ENCODE measurements around the gene ELMO1. TPM values are rescaled to one million over a fixed set of nuclear protein-coding genes. Genes with fewer than 3 reads are reported as not detected.
"Not testable (repeated sequence)": the region's sequence is repeated elsewhere in the genome, so short reads cannot be mapped to it uniquely, and the experiment has no call there.

The ELMO1 gene
- total RNA-seq, 2 experiments from 2014 or later, result 72.8 to 75.3 TPM

DNA sequence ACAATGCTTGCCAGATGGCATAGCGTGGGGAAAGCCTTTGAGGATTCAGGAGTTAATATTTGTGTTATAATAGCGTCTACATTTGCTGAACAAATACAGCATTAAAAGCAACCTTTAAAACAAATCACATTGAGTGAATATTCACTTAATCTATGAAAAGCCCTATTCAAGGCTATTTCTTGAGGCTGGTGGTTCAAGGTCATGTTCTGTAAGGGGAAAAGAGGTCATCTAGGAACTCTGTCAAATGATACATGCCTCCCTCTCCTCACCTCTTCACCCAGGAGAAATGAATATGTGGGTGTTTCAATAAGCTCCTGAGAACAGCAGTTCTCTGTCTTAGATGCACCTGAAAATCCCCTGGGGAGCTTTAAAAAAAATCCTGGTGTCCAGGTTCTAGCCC is 303.0 kb downstream of the ELMO1 start:
- no peak overlapping the region for H3K4me3 Mint-ChIP-seq
- H3K4me1 Mint-ChIP-seq (ENCODE audit: low read depth), result no peaks in the 10 kb centered on the region
- no peak for DNase-seq
- TF ChIP-seq, protein P1, sequence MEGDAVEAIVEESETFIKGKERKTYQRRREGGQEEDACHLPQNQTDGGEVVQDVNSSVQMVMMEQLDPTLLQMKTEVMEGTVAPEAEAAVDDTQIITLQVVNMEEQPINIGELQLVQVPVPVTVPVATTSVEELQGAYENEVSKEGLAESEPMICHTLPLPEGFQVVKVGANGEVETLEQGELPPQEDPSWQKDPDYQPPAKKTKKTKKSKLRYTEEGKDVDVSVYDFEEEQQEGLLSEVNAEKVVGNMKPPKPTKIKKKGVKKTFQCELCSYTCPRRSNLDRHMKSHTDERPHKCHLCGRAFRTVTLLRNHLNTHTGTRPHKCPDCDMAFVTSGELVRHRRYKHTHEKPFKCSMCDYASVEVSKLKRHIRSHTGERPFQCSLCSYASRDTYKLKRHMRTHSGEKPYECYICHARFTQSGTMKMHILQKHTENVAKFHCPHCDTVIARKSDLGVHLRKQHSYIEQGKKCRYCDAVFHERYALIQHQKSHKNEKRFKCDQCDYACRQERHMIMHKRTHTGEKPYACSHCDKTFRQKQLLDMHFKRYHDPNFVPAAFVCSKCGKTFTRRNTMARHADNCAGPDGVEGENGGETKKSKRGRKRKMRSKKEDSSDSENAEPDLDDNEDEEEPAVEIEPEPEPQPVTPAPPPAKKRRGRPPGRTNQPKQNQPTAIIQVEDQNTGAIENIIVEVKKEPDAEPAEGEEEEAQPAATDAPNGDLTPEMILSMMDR (IDR thresholded peaks at IDR 0.05), result no peak
- H3K27ac Mint-ChIP-seq, result no peak overlapping the region
- POLR2A ChIA-PET, result no interaction called here
- peaks cover 7% of the 10 kb centered on the region for H3K9me3 Mint-ChIP-seq
- CTCF ChIA-PET, result no interaction called here
- peaks cover 35% of the 10 kb centered on the region for H3K36me3 Mint-ChIP-seq (ENCODE audit: low read depth)
- H3K27me3 Mint-ChIP-seq, result no peaks in the 10 kb centered on the region
- ATAC-seq, result no peak
- intact Hi-C loops (cut with micrococcal nuclease), result no loop called here

DNA sequence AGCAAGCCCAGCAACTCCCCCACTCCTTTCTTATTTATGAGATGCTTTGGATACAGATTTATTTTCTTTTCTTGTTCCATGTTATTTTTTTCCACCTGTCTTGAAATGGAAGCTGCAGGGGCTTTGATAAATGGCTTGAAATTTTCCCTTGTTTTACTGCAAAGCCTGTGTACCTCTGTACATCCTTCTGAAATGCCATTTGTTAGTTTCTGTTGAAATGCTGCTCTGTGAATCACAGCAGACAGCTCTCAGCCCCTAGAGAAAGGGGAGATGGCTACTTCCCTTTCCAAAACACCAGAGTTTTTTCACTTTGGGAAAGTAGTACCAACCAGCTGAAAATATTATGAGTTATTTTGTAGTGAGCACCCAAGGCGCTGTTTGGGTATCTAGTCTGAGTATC is 304.2 kb downstream of the ELMO1 start:
- ChIA-PET CTCF (no interaction called here), POLR2A (no interaction called here)
- ATAC-seq (no peak), DNase-seq (no peak)
- Mint-ChIP-seq H3K9me3 (peaks cover 17% of the 10 kb centered on the region), H3K27me3 (no peaks in the 10 kb centered on the region), H3K4me1 (ENCODE audit: low read depth) (peaks cover 2% of the 10 kb centered on the region), H3K36me3 (ENCODE audit: low read depth) (peaks cover 42% of the 10 kb centered on the region), H3K4me3 (no peak overlapping the region), H3K27ac (no peak overlapping the region)
- intact Hi-C loops (cut with micrococcal nuclease), result no loop called here
- TF ChIP-seq, protein P1 (IDR thresholded peaks at IDR 0.05), result no peak

DNA sequence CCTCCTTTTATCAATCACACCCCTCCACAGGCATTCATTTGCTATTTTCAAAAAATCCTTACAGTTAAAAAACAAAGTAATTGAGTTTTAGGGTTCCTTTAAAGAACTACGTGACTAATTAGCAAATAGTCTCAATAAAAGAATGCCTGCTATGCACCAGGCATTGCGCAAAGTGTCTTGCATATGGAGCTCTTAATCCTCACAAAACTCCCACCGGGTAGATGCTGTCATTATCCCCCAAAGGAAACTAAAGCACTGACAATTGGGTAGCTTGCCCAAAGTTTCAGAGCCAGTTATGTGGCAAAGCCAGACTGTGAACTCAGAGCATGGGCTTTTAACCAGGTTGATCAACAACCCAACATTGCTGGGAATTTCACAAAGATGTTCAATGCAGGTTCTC is 305.7 kb downstream of the ELMO1 start:
- CTCF ChIA-PET, result no interaction called here
- no peak for DNase-seq
- H3K4me1 Mint-ChIP-seq (ENCODE audit: low read depth), result peaks cover 2% of the 10 kb centered on the region
- H3K36me3 Mint-ChIP-seq (ENCODE audit: low read depth), result peaks cover 54% of the 10 kb centered on the region
- no peak overlapping the region for H3K27ac Mint-ChIP-seq
- H3K4me3 Mint-ChIP-seq, result no peak overlapping the region
- H3K27me3 Mint-ChIP-seq, result no peaks in the 10 kb centered on the region
- POLR2A ChIA-PET, result no interaction called here
- intact Hi-C loops (cut with micrococcal nuclease), result no loop called here
- no peak for ATAC-seq
- TF ChIP-seq, protein P1 (IDR thresholded peaks at IDR 0.05), result no peak
- H3K9me3 Mint-ChIP-seq, result peaks cover 21% of the 10 kb centered on the region

DNA sequence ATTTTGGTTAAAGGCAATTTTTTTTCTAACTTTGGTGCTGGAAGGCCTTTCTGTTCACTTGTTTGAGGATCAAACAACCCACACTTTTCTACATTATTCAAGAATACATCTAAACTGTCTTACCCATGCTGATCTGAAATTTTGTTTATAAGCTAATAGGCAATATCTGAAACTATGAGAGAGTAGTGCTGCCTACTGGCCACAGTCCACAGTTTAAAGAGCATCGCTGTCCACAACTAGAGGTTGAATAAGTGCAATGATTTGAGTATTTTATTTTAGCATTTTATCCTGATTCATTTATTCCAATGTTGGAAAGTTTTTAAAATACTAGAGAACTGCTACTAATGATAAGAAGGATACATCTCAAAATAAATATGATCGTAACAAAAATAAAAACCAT is 306.9 kb downstream of the ELMO1 start:
- CTCF ChIA-PET, result no interaction called here
- intact Hi-C loops (cut with micrococcal nuclease), result no loop called here
- peaks cover 53% of the 10 kb centered on the region for H3K36me3 Mint-ChIP-seq (ENCODE audit: low read depth)

DNA sequence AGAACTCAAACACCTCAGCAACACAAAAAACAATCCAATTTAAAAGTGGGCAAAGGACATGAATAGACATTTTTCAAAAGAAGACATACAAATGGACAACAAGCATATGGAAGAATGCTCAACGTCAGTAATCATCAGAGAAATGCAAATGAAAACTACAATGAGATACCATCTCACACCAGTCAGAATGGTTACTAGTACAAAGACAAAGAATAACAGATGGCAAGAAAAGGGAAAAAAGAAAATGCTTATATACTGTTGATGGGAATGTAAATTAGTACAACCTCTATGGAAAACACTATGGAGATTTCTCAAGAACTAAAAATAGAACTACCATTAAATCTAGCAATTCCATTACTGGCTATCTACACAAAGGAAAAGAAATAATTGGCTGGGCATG is 314.8 kb downstream of the ELMO1 start:
- CTCF ChIA-PET, result not testable (repeated sequence)

More for the DNA sequence above, 306.9 kb downstream of the ELMO1 start:
- H3K4me3 Mint-ChIP-seq, result no peak overlapping the region
- H3K27me3 Mint-ChIP-seq, result no peaks in the 10 kb centered on the region
- H3K9me3 Mint-ChIP-seq, result peaks cover 27% of the 10 kb centered on the region
- ATAC-seq (no peak), DNase-seq (no peak)
- H3K4me1 Mint-ChIP-seq (ENCODE audit: low read depth), result peaks cover 2% of the 10 kb centered on the region
- POLR2A ChIA-PET, result no interaction called here
- TF ChIP-seq, protein P1 (IDR thresholded peaks at IDR 0.05), result no peak
- no peak overlapping the region for H3K27ac Mint-ChIP-seq

DNA sequence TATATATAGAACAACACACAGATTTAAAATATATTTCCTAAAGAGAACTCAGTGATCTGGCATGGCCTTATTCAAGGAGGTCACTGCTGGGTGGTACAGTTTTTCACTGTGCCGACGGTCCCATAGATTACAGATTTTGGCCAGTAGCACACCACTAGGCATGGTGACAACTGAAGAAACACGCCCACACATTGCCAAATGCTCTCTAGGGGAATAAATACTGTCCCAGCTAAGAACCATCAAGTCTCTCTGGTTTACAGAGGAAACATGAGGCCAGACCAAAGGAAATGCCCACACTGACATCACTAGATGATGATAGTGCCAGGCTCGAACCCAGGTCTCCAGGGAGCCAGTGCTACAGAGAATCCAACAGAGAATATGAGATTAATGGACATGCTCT is 316.8 kb downstream of the ELMO1 start:
- no peak overlapping the region for H3K27ac Mint-ChIP-seq
- intact Hi-C loops (cut with micrococcal nuclease), result no loop called here
- POLR2A ChIA-PET, result no interaction called here
- TF ChIP-seq, protein P1 (IDR thresholded peaks at IDR 0.05), result no peak
- no peak for ATAC-seq
- DNase-seq, result no peak
- CTCF ChIA-PET, result no interaction called here
- H3K27me3 Mint-ChIP-seq, result no peaks in the 10 kb centered on the region
- H3K4me3 Mint-ChIP-seq, result no peak overlapping the region
- H3K9me3 Mint-ChIP-seq, result peaks cover 3% of the 10 kb centered on the region
- H3K36me3 Mint-ChIP-seq (ENCODE audit: low read depth), result peaks cover 75% of the 10 kb centered on the region
- peaks cover 3% of the 10 kb centered on the region for H3K4me1 Mint-ChIP-seq (ENCODE audit: low read depth)

More for the DNA sequence above, 314.8 kb downstream of the ELMO1 start:
- intact Hi-C loops (cut with micrococcal nuclease); H3K4me3 Mint-ChIP-seq; DNase-seq; ATAC-seq; H3K9me3 Mint-ChIP-seq; H3K27me3 Mint-ChIP-seq; H3K27ac Mint-ChIP-seq; H3K4me1 Mint-ChIP-seq (ENCODE audit: low read depth): not testable (repeated sequence)
- peaks cover 74% of the 10 kb centered on the region for H3K36me3 Mint-ChIP-seq (ENCODE audit: low read depth)
- POLR2A ChIA-PET, result interaction anchor here (0.6 to 1.1 kb wide), 2 partner anchors 27 to 387 kb away, joined by 3 read pairs; no protein-coding TSS in a partner anchor
